Cardiac muscle cell (in vitro differentiated cells and primary cell): Measurements from ENCODE around the gene HECW1. TPM values are rescaled to one million over a fixed set of nuclear protein-coding genes. Genes with fewer than 3 reads are reported as not detected.

Experiments used
- DNase-seq, 2 donors: peaks; one replicate each; pipeline versions ENCODE4 v3.0.0 to v3.0.0-alpha.2; 2010 to 2017; ENCODE audit warnings: low read depth in 1 of 2, low spot score in 1 of 2
- H3K27ac ChIP-seq: fragments of 200-600 bp; sonication (generic); 2 replicates; pipeline ENCODE4 v1.5.1; 2016
- H3K27me3 ChIP-seq: fragments of 200-600 bp; sonication (generic); 2 replicates; pipeline ENCODE4 v1.6.0; 2016; ENCODE audit warnings: control low read depth
- H3K36me3 ChIP-seq: fragments of 200-600 bp; sonication (generic); 2 replicates; pipeline ENCODE4 v1.5.1; 2016; ENCODE audit warnings: control low read depth
- H3K4me1 ChIP-seq: fragments of 200-600 bp; sonication (generic); 2 replicates; pipeline ENCODE4 v1.8.1; 2017; ENCODE audit warnings: low read depth, mild to moderate bottlenecking, mixed run types
- H3K4me3 ChIP-seq: fragments of 200-600 bp; sonication (generic); 2 replicates; pipeline ENCODE4 v1.5.1; 2016; ENCODE audit warnings: mild to moderate bottlenecking
- H3K9me3 ChIP-seq: fragments of 200-600 bp; sonication (generic); 2 replicates; pipeline ENCODE4 v1.5.1; 2017; ENCODE audit warnings: low read depth, mild to moderate bottlenecking, control low read depth
- CTCF ChIP-seq: IDR thresholded peaks from 2 replicates; pipeline ENCODE4 v1.5.1; 2012; ENCODE audit warnings: low read depth, mild to moderate bottlenecking, low read length
- polyA plus RNA-seq: library from polyadenylated mRNA; unstranded; fragments of >200 nt; fragmentation: Nextera tagmentation; extraction: Ambion mirVana; gene quantifications from 2 replicates; pipeline ENCODE4 v1.2.1, GENCODE V29; 2016
- total RNA-seq: library from RNA; depleted of rRNA; stranded (reverse); fragments of >200 nt; gene quantifications from 2 replicates; pipeline ENCODE4 v1.2.3, GENCODE V29; 2016

HECW1 gene
- total and polyA plus RNA-seq, 2 experiments from 2014 or later, result 0.06 to 0.13 TPM

- DNase-seq, result no peak
- no peak for TF ChIP-seq CTCF
- no peaks in the 10 kb centered on the region for H3K27me3 ChIP-seq
- H3K4me3 ChIP-seq, result no peak overlapping the region
- H3K27ac ChIP-seq, result no peak overlapping the region
- H3K9me3 ChIP-seq, result no peaks in the 10 kb centered on the region
- no peaks in the 10 kb centered on the region for H3K36me3 ChIP-seq
- peaks cover 9% of the 10 kb centered on the region for H3K4me1 ChIP-seq
Measured at GRCh38 chr7:43475983-43476382, 363.5 kb downstream of the HECW1 start.

- H3K36me3 ChIP-seq, result no peaks in the 10 kb centered on the region
- H3K4me3 ChIP-seq, result no peak overlapping the region
- no peak for DNase-seq
- no peak for TF ChIP-seq CTCF
- H3K27ac ChIP-seq, result no peak overlapping the region
- no peaks in the 10 kb centered on the region for H3K27me3 ChIP-seq
- peaks cover 6% of the 10 kb centered on the region for H3K4me1 ChIP-seq
- H3K9me3 ChIP-seq, result no peaks in the 10 kb centered on the region
Measured at GRCh38 chr7:43476896-43477295, 364.4 kb downstream of the HECW1 start.

GRCh38 chr7:43479042-43479441 lies 366.6 kb downstream of the HECW1 start:
- Histone ChIP-seq H3K36me3 (no peaks in the 10 kb centered on the region), H3K4me1 (peaks cover 5% of the 10 kb centered on the region), H3K27ac (no peak overlapping the region), H3K4me3 (no peak overlapping the region), H3K9me3 (no peaks in the 10 kb centered on the region), H3K27me3 (no peaks in the 10 kb centered on the region)
- TF ChIP-seq CTCF, result peak; percentile 6
- no peak for DNase-seq

DNA sequence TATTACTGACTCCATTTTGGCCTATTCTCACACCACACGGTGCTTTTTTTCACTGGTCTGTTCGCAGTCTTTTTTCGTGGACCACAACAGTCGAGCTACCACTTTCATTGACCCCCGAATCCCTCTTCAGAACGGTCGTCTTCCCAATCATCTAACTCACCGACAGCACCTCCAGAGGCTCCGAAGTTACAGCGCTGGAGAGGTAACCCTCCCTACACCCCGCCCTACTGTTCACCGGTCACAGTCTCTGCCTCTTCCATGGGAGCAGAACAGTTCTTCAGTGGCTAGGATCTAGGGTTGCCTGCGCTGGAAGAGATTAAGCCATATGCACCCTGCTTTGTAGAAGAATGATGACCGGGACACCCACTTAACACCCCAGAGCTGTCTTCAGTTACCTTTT lies 367.1 kb downstream of the HECW1 start:
- H3K9me3 ChIP-seq, result no peaks in the 10 kb centered on the region
- DNase-seq, result no peak
- H3K36me3 ChIP-seq, result no peaks in the 10 kb centered on the region
- H3K27ac ChIP-seq, result no peak overlapping the region
- H3K4me1 ChIP-seq, result peaks cover 10% of the 10 kb centered on the region
- TF ChIP-seq CTCF, result no peak
- no peak overlapping the region for H3K4me3 ChIP-seq
- H3K27me3 ChIP-seq, result no peaks in the 10 kb centered on the region

DNA sequence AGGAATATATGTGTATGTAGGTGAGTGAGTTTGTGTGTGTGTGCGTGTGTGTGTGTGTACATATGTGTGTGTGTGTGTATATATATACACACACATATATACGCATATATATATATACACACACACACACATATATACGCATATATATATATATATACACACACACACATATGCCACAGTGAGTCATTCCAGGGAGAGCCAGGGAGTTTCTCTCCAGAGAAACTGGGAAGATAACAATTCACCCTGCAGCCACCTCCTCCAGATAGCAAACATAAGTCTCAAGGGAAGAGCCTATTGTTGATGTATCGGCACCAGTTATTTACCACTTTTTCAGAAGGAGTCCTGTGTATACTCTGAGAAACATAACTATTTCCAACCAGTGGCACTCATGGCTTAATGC lies 368.1 kb downstream of the HECW1 start:
- no peak for TF ChIP-seq CTCF
- H3K36me3 ChIP-seq, result no peaks in the 10 kb centered on the region

More for the DNA sequence above, 368.1 kb downstream of the HECW1 start:
- Histone ChIP-seq H3K4me1 (peaks cover 18% of the 10 kb centered on the region), H3K4me3 (no peak overlapping the region), H3K27me3 (no peaks in the 10 kb centered on the region), H3K27ac (no peak overlapping the region), H3K9me3 (no peaks in the 10 kb centered on the region)
- peak in 1 of 2 donors; percentile 25 for DNase-seq
